Neural cell (in vitro differentiated cells): Measurements from ENCODE around the gene STK24. TPM values are rescaled to one million over a fixed set of nuclear protein-coding genes. Genes with fewer than 3 reads are reported as not detected.

Experiments used
- H2AFZ ChIP-seq: fragments of 200-600, 300-800 bp; sonication (generic), shearing (Covaris generic); 2 replicates; pipeline ENCODE4 v1.6.0; 2014; ENCODE audit warnings: low read depth, mild to moderate bottlenecking, antibody characterized with exemption, low read length, moderate library complexity
- H3F3A ChIP-seq: fragments of 200-600 bp; shearing (Covaris generic); 2 replicates; pipeline ENCODE4 v1.6.1; 2016; ENCODE audit warnings: mild to moderate bottlenecking, moderate library complexity, mixed read lengths, antibody characterized with exemption, low read length; ENCODE audit not compliant: insufficient read depth, poor library complexity, severe bottlenecking
- H3K27ac ChIP-seq: fragments of 200-600, 300-800 bp; sonication (generic), shearing (Covaris generic); 2 replicates; pipeline ENCODE4 v1.5.1; 2014; ENCODE audit warnings: mild to moderate bottlenecking, low read length, moderate library complexity
- H3K27me3 ChIP-seq: fragments of 300-800, 200-600 bp; sonication (generic), shearing (Covaris generic); 2 replicates; pipeline ENCODE4 v1.6.0; 2014; ENCODE audit warnings: mild to moderate bottlenecking, low read depth, low read length, moderate library complexity; ENCODE audit not compliant: insufficient read depth
- H3K36me3 ChIP-seq: fragments of 300-800, 200-600 bp; sonication (generic), shearing (Covaris generic); 2 replicates; pipeline ENCODE4 v1.5.1; 2014; ENCODE audit warnings: mild to moderate bottlenecking, antibody characterized with exemption, low read length, moderate library complexity; ENCODE audit not compliant: insufficient read depth
- H3K4me2 ChIP-seq: fragments of 300-800, 200-600 bp; sonication (generic), shearing (Covaris generic); 2 replicates; pipeline ENCODE4 v1.6.0; 2014; ENCODE audit warnings: mild to moderate bottlenecking, low read length
- H3K4me3 ChIP-seq: fragments of 300-800, 200-600 bp; sonication (generic), shearing (Covaris generic); 2 replicates; pipeline ENCODE4 v1.5.1; 2014; ENCODE audit warnings: mild to moderate bottlenecking, low read length, moderate library complexity
- H3K79me2 ChIP-seq: fragments of 200-600 bp; shearing (Covaris generic); replicated peaks from 2 replicates; pipeline ENCODE4 v1.6.0; 2014; ENCODE audit warnings: mild to moderate bottlenecking, low read length, moderate library complexity; ENCODE audit not compliant: insufficient read depth
- H3K9ac ChIP-seq: fragments of 300-800, 200-600 bp; sonication (generic), shearing (Covaris generic); 2 replicates; pipeline ENCODE4 v1.6.1; 2016; ENCODE audit warnings: mild to moderate bottlenecking, low read length, mixed read lengths
- H3K9me2 ChIP-seq: fragments of 200-600 bp; shearing (Covaris generic); 2 replicates; pipeline ENCODE4 v1.6.1; 2016; ENCODE audit warnings: mild to moderate bottlenecking, low read length, mixed read lengths; ENCODE audit not compliant: insufficient read depth
- H3K9me3 ChIP-seq: fragments of 200-600, 300-800 bp; sonication (generic), shearing (Covaris generic); 2 replicates; pipeline ENCODE4 v1.6.1; 2016; ENCODE audit warnings: mild to moderate bottlenecking, mixed run types, low read length, moderate library complexity, mixed read lengths
- H4K20me1 ChIP-seq: fragments of 200-600 bp; shearing (Covaris generic); 2 replicates; pipeline ENCODE4 v1.6.1; 2016; ENCODE audit warnings: mild to moderate bottlenecking, mixed run types; ENCODE audit not compliant: insufficient read depth
- EP300 ChIP-seq: fragments of 450-650 bp; conservative IDR thresholded peaks from 2 replicates; pipeline ENCODE4 v1.6.1; 2014; ENCODE audit warnings: antibody characterized with exemption, mild to moderate bottlenecking, moderate library complexity; ENCODE audit not compliant: poor library complexity, severe bottlenecking
- EZH2 ChIP-seq: fragments of 200-600, 300-800 bp; shearing (Covaris generic), sonication (generic); IDR thresholded peaks from 2 replicates; pipeline ENCODE4 v1.6.1; 2014; ENCODE audit warnings: antibody characterized with exemption, low read length, borderline replicate concordance, mild to moderate bottlenecking; ENCODE audit not compliant: insufficient read depth, poor library complexity, severe bottlenecking
- MXI1 ChIP-seq: fragments of 450-650 bp; conservative IDR thresholded peaks from 2 replicates; pipeline ENCODE4 v1.6.1; 2014; ENCODE audit warnings: antibody characterized with exemption, mild to moderate bottlenecking; ENCODE audit not compliant: poor library complexity, severe bottlenecking
- POLR2AphosphoS5 ChIP-seq: IDR thresholded peaks from 2 replicates; pipeline ENCODE4 v1.6.1; 2012
- RAD21 ChIP-seq: fragments of 450-650 bp; conservative IDR thresholded peaks from 2 replicates; pipeline ENCODE4 v1.6.1; 2014; ENCODE audit warnings: antibody characterized with exemption, mild to moderate bottlenecking, moderate library complexity
- SMC3 ChIP-seq: fragments of 450-650 bp; conservative IDR thresholded peaks from 2 replicates; pipeline ENCODE4 v1.6.1; 2014; ENCODE audit warnings: antibody characterized with exemption, mild to moderate bottlenecking, moderate library complexity; ENCODE audit not compliant: poor library complexity
- polyA plus RNA-seq: library from polyadenylated mRNA; depleted of rRNA; stranded (reverse); fragments of >200 nt; gene quantifications from 2 replicates; pipeline ENCODE4 v1.2.3, GENCODE V29; 2014
- TF ChIP-seq, protein P1 (sequence below): IDR thresholded peaks from 2 replicates; pipeline ENCODE4 v1.6.1; 2012; ENCODE audit warnings: borderline replicate concordance
- TF ChIP-seq, protein P2 (sequence below): fragments of 450-650 bp; IDR thresholded peaks from 2 replicates; pipeline ENCODE4 v1.5.1; 2014; ENCODE audit warnings: antibody characterized with exemption, mild to moderate bottlenecking, moderate library complexity; ENCODE audit not compliant: poor library complexity, severe bottlenecking

STK24 gene
- polyA plus RNA-seq, 1 donor from 2014 or later = 66.0 TPM

DNA sequence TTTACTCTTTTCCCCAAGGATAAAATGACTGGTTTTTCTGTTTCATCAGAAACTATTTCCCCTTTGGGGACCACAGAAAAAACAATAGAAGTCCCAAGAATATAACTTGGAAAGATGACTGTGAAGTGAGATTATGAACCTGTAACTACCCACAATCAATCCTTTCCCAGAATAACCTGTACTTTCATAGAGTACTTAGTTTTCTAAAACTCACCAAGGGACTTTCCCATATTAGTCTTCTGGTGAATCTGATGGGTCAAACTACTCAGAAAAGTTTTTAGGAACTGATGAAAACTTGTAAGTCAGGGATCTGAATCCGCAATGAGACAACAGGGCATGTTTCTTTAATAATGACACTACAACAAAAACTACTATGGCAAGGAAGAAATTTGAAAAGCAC is 62.6 kb downstream of the STK24 start:
- H3K27me3 ChIP-seq = no peaks in the 10 kb centered on the region
- H3K79me2 ChIP-seq = peaks cover 18% of the 10 kb centered on the region
- H3K4me2 ChIP-seq = no peak overlapping the region
- no peaks in the 10 kb centered on the region for H3K9me3 ChIP-seq
- no peak overlapping the region for H2AFZ ChIP-seq
- no peaks in the 10 kb centered on the region for H3K36me3 ChIP-seq
- H4K20me1 ChIP-seq = no peaks in the 10 kb centered on the region
- TF ChIP-seq MXI1 (no peak), SMC3 (no peak), RAD21 (no peak), EP300 (no peak)
- TF ChIP-seq, protein P1, sequence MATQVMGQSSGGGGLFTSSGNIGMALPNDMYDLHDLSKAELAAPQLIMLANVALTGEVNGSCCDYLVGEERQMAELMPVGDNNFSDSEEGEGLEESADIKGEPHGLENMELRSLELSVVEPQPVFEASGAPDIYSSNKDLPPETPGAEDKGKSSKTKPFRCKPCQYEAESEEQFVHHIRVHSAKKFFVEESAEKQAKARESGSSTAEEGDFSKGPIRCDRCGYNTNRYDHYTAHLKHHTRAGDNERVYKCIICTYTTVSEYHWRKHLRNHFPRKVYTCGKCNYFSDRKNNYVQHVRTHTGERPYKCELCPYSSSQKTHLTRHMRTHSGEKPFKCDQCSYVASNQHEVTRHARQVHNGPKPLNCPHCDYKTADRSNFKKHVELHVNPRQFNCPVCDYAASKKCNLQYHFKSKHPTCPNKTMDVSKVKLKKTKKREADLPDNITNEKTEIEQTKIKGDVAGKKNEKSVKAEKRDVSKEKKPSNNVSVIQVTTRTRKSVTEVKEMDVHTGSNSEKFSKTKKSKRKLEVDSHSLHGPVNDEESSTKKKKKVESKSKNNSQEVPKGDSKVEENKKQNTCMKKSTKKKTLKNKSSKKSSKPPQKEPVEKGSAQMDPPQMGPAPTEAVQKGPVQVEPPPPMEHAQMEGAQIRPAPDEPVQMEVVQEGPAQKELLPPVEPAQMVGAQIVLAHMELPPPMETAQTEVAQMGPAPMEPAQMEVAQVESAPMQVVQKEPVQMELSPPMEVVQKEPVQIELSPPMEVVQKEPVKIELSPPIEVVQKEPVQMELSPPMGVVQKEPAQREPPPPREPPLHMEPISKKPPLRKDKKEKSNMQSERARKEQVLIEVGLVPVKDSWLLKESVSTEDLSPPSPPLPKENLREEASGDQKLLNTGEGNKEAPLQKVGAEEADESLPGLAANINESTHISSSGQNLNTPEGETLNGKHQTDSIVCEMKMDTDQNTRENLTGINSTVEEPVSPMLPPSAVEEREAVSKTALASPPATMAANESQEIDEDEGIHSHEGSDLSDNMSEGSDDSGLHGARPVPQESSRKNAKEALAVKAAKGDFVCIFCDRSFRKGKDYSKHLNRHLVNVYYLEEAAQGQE = no peak
- TF ChIP-seq, protein P2, sequence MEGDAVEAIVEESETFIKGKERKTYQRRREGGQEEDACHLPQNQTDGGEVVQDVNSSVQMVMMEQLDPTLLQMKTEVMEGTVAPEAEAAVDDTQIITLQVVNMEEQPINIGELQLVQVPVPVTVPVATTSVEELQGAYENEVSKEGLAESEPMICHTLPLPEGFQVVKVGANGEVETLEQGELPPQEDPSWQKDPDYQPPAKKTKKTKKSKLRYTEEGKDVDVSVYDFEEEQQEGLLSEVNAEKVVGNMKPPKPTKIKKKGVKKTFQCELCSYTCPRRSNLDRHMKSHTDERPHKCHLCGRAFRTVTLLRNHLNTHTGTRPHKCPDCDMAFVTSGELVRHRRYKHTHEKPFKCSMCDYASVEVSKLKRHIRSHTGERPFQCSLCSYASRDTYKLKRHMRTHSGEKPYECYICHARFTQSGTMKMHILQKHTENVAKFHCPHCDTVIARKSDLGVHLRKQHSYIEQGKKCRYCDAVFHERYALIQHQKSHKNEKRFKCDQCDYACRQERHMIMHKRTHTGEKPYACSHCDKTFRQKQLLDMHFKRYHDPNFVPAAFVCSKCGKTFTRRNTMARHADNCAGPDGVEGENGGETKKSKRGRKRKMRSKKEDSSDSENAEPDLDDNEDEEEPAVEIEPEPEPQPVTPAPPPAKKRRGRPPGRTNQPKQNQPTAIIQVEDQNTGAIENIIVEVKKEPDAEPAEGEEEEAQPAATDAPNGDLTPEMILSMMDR = no peak
- no peak overlapping the region for H3K4me3 ChIP-seq
- no peak overlapping the region for H3K27ac ChIP-seq
- H3K9ac ChIP-seq = no peak overlapping the region
- no peaks in the 10 kb centered on the region for H3F3A ChIP-seq
- H3K9me2 ChIP-seq = no peaks in the 10 kb centered on the region

DNA sequence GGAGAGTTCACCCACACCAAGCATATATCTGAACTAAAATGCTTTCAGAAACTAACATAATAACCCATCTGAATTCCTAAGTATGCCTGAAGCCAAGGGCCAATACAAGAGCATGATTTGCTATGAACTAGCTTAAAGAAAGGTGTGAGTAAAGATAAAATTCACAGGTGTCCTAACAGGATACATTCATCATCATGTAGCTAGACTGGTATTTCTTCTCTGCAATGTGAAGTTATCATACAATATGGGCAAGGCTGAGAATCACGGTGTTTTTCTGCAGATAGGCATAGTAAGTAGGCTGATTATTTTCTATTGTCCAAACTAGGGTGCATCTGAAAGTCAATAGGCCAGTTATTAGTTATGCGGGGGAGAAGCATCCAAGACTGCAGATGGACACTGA is 63.1 kb downstream of the STK24 start:
- no peak overlapping the region for H3K4me3 ChIP-seq
- no peak overlapping the region for H3K9ac ChIP-seq
- H3K27me3 ChIP-seq = no peaks in the 10 kb centered on the region
- no peaks in the 10 kb centered on the region for H4K20me1 ChIP-seq
- H2AFZ ChIP-seq = no peak overlapping the region
- H3K36me3 ChIP-seq = no peaks in the 10 kb centered on the region
- no peaks in the 10 kb centered on the region for H3F3A ChIP-seq
- no peak overlapping the region for H3K4me2 ChIP-seq
- H3K27ac ChIP-seq = no peak overlapping the region
- peaks cover 18% of the 10 kb centered on the region for H3K79me2 ChIP-seq
- H3K9me3 ChIP-seq = no peaks in the 10 kb centered on the region
- TF ChIP-seq POLR2AphosphoS5 (no peak), EZH2 (no peak), RAD21 (no peak)
- H3K9me2 ChIP-seq = no peaks in the 10 kb centered on the region
